HG03354 (cell line): Measurements from ENCODE around the gene CCDC28B.
A peak's percentile ranks its signal among the peaks of the same experiment; 100 is the strongest.

Source experiments
- ATAC-seq: cut with Tn5 transposase; IDR thresholded peaks from one replicate; pipeline ENCODE4 v1.9.1; 2021; ENCODE audit warnings: mild to moderate bottlenecking; ENCODE audit not compliant: unreplicated experiment, poor library complexity, severe bottlenecking

Gene CCDC28B

DNA sequence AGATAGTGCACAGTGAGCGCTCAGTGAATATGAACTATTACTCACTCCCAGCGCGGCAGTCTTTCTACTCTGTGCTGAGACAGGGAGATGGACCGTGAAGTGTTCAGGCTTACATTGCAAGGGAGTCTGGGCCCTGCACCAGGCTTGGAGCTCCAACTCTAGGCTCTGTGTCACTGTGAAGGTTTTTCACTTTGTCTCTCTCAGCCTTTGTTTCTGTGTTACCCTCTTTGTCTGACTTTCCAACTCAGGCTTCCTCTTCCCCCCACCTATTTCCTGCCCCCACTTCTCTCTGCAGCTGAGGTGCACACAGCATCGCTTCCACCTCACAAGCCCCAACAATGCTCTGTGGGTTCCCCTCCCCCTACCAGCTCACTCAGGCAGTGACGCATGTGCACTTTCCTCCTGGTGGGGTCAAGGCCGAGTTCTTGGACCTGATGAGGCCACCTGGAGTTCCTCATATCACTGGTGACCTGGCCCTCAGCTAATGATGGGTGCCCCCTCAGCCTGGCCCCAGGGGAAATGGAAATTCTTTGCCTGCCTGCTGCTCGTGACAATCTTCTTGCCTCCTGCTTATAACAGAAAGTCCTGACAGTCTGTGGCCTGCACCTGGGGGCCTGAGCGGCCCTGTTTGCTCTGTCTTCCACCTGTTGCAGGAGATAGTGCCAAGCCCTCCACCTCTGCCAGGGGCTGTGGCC lies 49.6 kb downstream of the CCDC28B start:
- peak; percentile 64 for ATAC-seq

DNA sequence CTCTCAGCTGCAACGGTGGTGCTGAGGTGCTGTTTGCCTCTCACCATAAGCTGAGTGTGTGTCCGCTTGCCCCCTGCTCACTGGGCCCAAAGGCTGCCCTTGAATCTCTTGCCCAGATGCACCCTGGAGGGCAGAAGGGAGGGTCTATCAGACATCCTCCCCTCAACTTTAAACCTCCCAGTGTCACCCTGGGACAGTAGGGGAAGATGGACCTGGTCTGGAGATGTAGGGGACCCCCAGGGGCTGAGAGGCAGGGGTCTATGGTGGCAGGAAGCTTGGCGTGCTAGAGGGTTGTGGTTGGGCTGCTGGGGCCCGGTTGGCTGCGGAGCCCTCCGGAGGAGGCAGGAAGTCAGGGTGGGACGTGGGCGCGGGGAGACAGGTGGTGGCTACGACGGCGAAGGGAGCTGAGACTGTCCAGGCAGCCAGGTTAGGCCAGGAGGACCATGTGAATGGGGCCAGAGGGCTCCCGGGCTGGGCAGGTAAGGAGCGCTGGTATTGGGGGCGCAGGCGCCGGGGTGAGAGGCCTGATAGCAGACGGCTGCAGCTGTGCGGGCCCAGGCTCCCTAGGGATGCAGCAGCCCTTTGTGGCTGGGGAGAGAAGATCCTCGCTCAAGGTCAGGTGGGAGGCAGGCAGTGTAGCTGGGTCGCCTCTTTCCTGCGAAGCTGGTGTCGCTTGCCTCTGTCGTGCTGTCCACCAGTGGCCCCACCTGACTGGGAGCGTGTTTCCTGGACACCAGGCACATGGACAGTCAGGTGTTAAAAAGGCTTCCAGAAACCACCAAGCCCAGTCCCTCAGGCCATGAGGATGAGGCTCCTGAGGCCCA lies 50.7 kb downstream of the CCDC28B start, which contains the start of gene LCK:
Gene LCK (plus strand): TSS at position 373 of the 824 bp plus-strand sequence. CDS start 23,065 bp downstream, outside the sequence.
- peak; percentile 28 for ATAC-seq
